A673 (cell line): ENCODE data around the gene WDR19. TPM values are rescaled to one million over a fixed set of nuclear protein-coding genes. Genes with fewer than 3 reads are reported as not detected.
"Not testable (repeated sequence)": the region's sequence is repeated elsewhere in the genome, so short reads cannot be mapped to it uniquely, and the experiment has no call there.

ENCODE experiments used
- BruUV-seq: library from RNA; stranded (reverse); fragments of 400-500 nt; replicated peaks from 2 replicates; lab custom pipeline; 2021; lab: Mats Ljungman, UMichigan
- CTCF ChIA-PET: fragments of 300-600 bp; sonication (Branson Sonifier 250); formaldehyde crosslinking; loops from one replicate; lab custom pipeline; 2022; ENCODE audit warnings: antibody characterized with exemption; lab: Charles Lee
- POLR2A ChIA-PET: fragments of 300-600 bp; sonication (Branson Sonifier 250); formaldehyde crosslinking; loops from one replicate; lab custom pipeline; 2022; ENCODE audit warnings: antibody characterized with exemption; ENCODE audit not compliant: low non-redundant PET; lab: Charles Lee
- DNase-seq: peaks from one replicate; pipeline ENCODE4 v3.0.0-alpha.2; 2015; ENCODE audit warnings: low spot score
- H3K27ac ChIP-seq: fragments of 200-600 bp; sonication (generic); 2 replicates; pipeline ENCODE4 v1.5.1; 2016; ENCODE audit warnings: mixed run types, low read depth, mild to moderate bottlenecking, mixed read lengths, antibody characterized with exemption, low read length; ENCODE audit not compliant: poor library complexity, severe bottlenecking
- H3K27me3 ChIP-seq: fragments of 200-600 bp; sonication (generic); replicated peaks from 2 replicates; pipeline ENCODE4 v1.6.1; 2017; ENCODE audit warnings: mixed run types, low read depth, mild to moderate bottlenecking, mixed read lengths, antibody characterized with exemption, low read length; ENCODE audit not compliant: insufficient read depth, poor library complexity
- H3K36me3 ChIP-seq: fragments of 200-600 bp; sonication (generic); 2 replicates; pipeline ENCODE4 v1.6.1; 2016; ENCODE audit warnings: mixed run types, mild to moderate bottlenecking, mixed read lengths, antibody characterized with exemption, low read length; ENCODE audit not compliant: insufficient read depth, poor library complexity, severe bottlenecking
- H3K4me1 ChIP-seq: fragments of 200-600 bp; sonication (generic); 2 replicates; pipeline ENCODE4 v1.6.1; 2017; ENCODE audit warnings: mixed run types, mild to moderate bottlenecking, mixed read lengths, antibody characterized with exemption, low read length; ENCODE audit not compliant: insufficient read depth, poor library complexity, severe bottlenecking
- H3K4me3 ChIP-seq: fragments of 200-600 bp; sonication (generic); 2 replicates; pipeline ENCODE4 v1.5.1; 2016; ENCODE audit warnings: low read depth, mixed run types, mild to moderate bottlenecking, mixed read lengths, low read length; ENCODE audit not compliant: poor library complexity, severe bottlenecking
- H3K9me3 ChIP-seq: fragments of 200-600 bp; sonication (generic); 2 replicates; pipeline ENCODE4 v1.6.1; 2016; ENCODE audit warnings: mixed run types, low read depth, mild to moderate bottlenecking, mixed read lengths, antibody characterized with exemption, low read length; ENCODE audit not compliant: poor library complexity, severe bottlenecking
- CTCF ChIP-seq: fragments of 300-800, 200-600 bp; sonication (generic); conservative IDR thresholded peaks from 2 replicates; pipeline ENCODE4 v1.5.1; 2017; ENCODE audit warnings: low read depth, mild to moderate bottlenecking, antibody characterized with exemption, low read length, moderate library complexity, mixed read lengths
- EZH2 ChIP-seq: fragments of 200-600 bp; sonication (generic); IDR thresholded peaks from 2 replicates; pipeline ENCODE4 v1.6.1; 2017; ENCODE audit warnings: borderline replicate concordance, low read depth, mild to moderate bottlenecking, mixed read lengths, antibody characterized with exemption, low read length; ENCODE audit not compliant: poor library complexity, severe bottlenecking
- intact Hi-C: fragments of 100-400 bp; cut with micrococcal nuclease; formaldehyde crosslinking; loops from one replicate; pipeline ENCODE4 v1.10.0; 2022; ENCODE audit not compliant: unreplicated experiment
- total RNA-seq: library from RNA; stranded (reverse); gene quantifications from 2 replicates; pipeline ENCODE4 v1.2.3, GENCODE V29; 2021

WDR19 gene
- total RNA-seq, 1 experiment from 2014 or later = 33.7 TPM

GRCh38 chr4:39259571-39260330, 77.4 kb downstream of the WDR19 start:
- POLR2A ChIA-PET = interaction anchor here (0.6 kb wide), 1 partner anchor 394 kb away, joined by 8 read pairs; no protein-coding TSS in a partner anchor
- Histone ChIP-seq H3K27ac (no peak overlapping the region), H3K9me3 (no peaks in the 10 kb centered on the region), H3K27me3 (no peaks in the 10 kb centered on the region), H3K4me3 (no peak overlapping the region), H3K4me1 (no peaks in the 10 kb centered on the region), H3K36me3 (no peaks in the 10 kb centered on the region)
- CTCF ChIA-PET = no interaction called here
- TF ChIP-seq EZH2 (no peak), CTCF (no peak)
- intact Hi-C loops = no loop called here
- peak; percentile 10 for DNase-seq
- BruUV-seq = no TSS peak

- BruUV-seq = no TSS peak
- no peaks in the 10 kb centered on the region for H3K27me3 ChIP-seq
- H3K9me3 ChIP-seq = no peaks in the 10 kb centered on the region
- H3K4me3 ChIP-seq = no peak overlapping the region
- no peaks in the 10 kb centered on the region for H3K4me1 ChIP-seq
- H3K27ac ChIP-seq = no peak overlapping the region
- peaks cover 2% of the 10 kb centered on the region for H3K36me3 ChIP-seq
- no peak for DNase-seq
- ChIA-PET POLR2A (no interaction called here), CTCF (no interaction called here)
- intact Hi-C loops = no loop called here
- TF ChIP-seq CTCF (no peak), EZH2 (no peak)
Observed at GRCh38 chr4:39263895-39264294, 81.6 kb downstream of the WDR19 start.

- Histone ChIP-seq H3K36me3 (peaks cover 4% of the 10 kb centered on the region), H3K4me3 (no peak overlapping the region), H3K4me1 (no peaks in the 10 kb centered on the region), H3K27me3 (no peaks in the 10 kb centered on the region), H3K9me3 (no peaks in the 10 kb centered on the region), H3K27ac (no peak overlapping the region)
- TF ChIP-seq CTCF (no peak), EZH2 (no peak)
- no peak for DNase-seq
- intact Hi-C loops = no loop called here
- ChIA-PET CTCF (no interaction called here), POLR2A (no interaction called here)
- BruUV-seq = no TSS peak
Observed at GRCh38 chr4:39274503-39274902, 92.2 kb downstream of the WDR19 start.

GRCh38 chr4:39277661-39278060, 95.3 kb downstream of the WDR19 start:
- intact Hi-C loops = not testable (repeated sequence)
- POLR2A ChIA-PET = interaction anchor here (0.7 kb wide), 1 partner anchor 50 kb away, joined by 3 read pairs; no protein-coding TSS in a partner anchor

More at GRCh38 chr4:39277661-39278060, 95.3 kb downstream of the WDR19 start:
- BruUV-seq, H3K36me3 ChIP-seq, H3K27ac ChIP-seq, H3K4me3 ChIP-seq, H3K4me1 ChIP-seq, H3K27me3 ChIP-seq, H3K9me3 ChIP-seq, CTCF ChIA-PET, DNase-seq: not testable (repeated sequence)
